GM19468 (cell line): ENCODE data around the gene NRXN2.

ENCODE experiments used
- ATAC-seq: cut with Tn5 transposase; IDR thresholded peaks from one replicate; pipeline ENCODE4 v1.9.1; 2021; ENCODE audit warnings: mild to moderate bottlenecking, moderate library complexity, moderate number of reproducible peaks; ENCODE audit not compliant: unreplicated experiment; ENCODE audit errors: extremely low read depth

NRXN2 gene

GRCh38 chr11:64723117-64723906 lies at the start of gene NRXN2:
TSS of gene NRXN2 (minus strand) at chr11:64723197. CDS start at chr11:64713699, 9,498 bp downstream.
- ATAC-seq = no peak

- ATAC-seq = no peak
Measured at GRCh38 chr11:64772303-64773018, 49.5 kb upstream of the NRXN2 start.

- ATAC-seq = no peak
Measured at GRCh38 chr11:64771861-64772260, 48.9 kb upstream of the NRXN2 start.

- no peak for ATAC-seq
Measured at GRCh38 chr11:64770120-64770519, 47.1 kb upstream of the NRXN2 start.

- ATAC-seq = no peak
Measured at GRCh38 chr11:64769283-64769682, 46.3 kb upstream of the NRXN2 start.

- no peak for ATAC-seq
Measured at GRCh38 chr11:64768300-64768694, 45.3 kb upstream of the NRXN2 start.

- no peak for ATAC-seq
Measured at GRCh38 chr11:64767344-64768299, 44.6 kb upstream of the NRXN2 start.

- no peak for ATAC-seq
Measured at GRCh38 chr11:64766881-64767280, 43.9 kb upstream of the NRXN2 start.

- ATAC-seq = no peak
Measured at GRCh38 chr11:64765851-64766665, 43.1 kb upstream of the NRXN2 start.

GRCh38 chr11:64765291-64765850 lies 42.4 kb upstream of the NRXN2 start:
- ATAC-seq = no peak

- ATAC-seq = no peak
Measured at GRCh38 chr11:64764753-64765152, 41.8 kb upstream of the NRXN2 start.

- no peak for ATAC-seq
Measured at GRCh38 chr11:64764040-64764611, 41.1 kb upstream of the NRXN2 start.

- ATAC-seq = no peak
Measured at GRCh38 chr11:64763526-64764039, 40.6 kb upstream of the NRXN2 start.

GRCh38 chr11:64762674-64763525 lies 39.9 kb upstream of the NRXN2 start:
- ATAC-seq = no peak

GRCh38 chr11:64762277-64762673 lies 39.3 kb upstream of the NRXN2 start:
- no peak for ATAC-seq

- ATAC-seq = no peak
Measured at GRCh38 chr11:64760759-64761420, 37.9 kb upstream of the NRXN2 start.
